COR-L47 (cell line): ENCODE data around the gene PRPSAP1.
"Not testable (repeated sequence)": the region's sequence is repeated elsewhere in the genome, so short reads cannot be mapped to it uniquely, and the experiment has no call there.

ENCODE experiments used
- DNase-seq: peaks from one replicate; lab custom pipeline; 2025; lab: John Stamatoyannopoulos, UW

The PRPSAP1 gene

GRCh38 chr17:76382803-76383545 lies 29.3 kb upstream of the PRPSAP1 start:
- no peak for DNase-seq

- no peak for DNase-seq
Observed at GRCh38 chr17:76382351-76382802, 28.7 kb upstream of the PRPSAP1 start.

- no peak for DNase-seq
Observed at GRCh38 chr17:76381633-76382350, 28.1 kb upstream of the PRPSAP1 start.

- DNase-seq: no peak
Observed at GRCh38 chr17:76379646-76380376, 26.1 kb upstream of the PRPSAP1 start.

DNA sequence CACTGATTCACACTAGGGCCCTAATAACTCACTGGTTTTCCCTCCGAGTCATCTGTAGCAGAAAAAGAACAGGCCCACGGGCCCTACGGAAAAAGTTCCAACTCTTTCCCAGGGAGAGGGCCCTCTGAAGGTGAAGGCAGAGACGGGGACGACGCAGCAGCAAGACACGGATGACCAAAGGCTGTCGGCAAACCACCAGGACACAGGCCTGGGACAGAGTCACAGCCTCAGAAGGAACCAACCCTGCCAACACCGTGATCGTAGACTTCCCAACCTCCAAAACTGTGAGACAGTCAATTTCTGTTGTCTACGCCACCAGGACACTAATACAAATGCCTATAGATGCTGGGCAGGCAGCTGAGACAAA lies 25.5 kb upstream of the PRPSAP1 start:
- no peak for DNase-seq

DNA sequence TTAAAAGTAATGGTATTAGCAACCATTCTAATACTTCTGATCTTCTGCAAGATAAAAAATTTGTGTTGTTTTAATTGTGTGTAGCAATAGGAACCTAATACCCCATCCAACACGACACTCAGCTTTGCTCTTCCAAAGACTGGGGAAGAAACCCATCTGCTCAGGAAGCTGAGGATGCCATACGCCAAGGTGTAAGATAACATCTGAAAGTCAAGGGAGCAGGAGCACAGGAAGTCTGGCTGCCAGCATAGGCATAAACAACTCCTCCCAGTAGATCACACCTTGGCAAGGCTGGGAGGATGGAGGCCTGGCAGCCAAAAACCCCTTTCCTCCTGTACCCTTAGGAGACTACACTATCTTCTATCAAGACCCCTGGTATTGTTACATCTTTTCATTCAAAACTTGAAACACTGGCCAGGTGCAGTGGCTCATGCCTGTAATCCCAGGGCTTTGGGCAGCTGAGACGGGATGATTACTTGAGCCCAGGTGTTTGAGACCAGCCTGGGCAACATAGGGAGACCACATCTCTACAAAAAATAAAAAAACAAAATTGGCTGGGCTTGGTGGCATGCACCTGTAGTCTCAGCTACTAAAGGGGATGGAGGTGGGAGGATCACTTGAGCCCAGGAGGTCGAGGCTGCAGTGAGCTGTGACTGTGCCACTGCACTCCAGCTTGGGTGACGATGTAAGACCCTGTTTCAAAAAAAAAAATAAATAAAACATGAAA lies 25.0 kb upstream of the PRPSAP1 start:
- no peak for DNase-seq

DNA sequence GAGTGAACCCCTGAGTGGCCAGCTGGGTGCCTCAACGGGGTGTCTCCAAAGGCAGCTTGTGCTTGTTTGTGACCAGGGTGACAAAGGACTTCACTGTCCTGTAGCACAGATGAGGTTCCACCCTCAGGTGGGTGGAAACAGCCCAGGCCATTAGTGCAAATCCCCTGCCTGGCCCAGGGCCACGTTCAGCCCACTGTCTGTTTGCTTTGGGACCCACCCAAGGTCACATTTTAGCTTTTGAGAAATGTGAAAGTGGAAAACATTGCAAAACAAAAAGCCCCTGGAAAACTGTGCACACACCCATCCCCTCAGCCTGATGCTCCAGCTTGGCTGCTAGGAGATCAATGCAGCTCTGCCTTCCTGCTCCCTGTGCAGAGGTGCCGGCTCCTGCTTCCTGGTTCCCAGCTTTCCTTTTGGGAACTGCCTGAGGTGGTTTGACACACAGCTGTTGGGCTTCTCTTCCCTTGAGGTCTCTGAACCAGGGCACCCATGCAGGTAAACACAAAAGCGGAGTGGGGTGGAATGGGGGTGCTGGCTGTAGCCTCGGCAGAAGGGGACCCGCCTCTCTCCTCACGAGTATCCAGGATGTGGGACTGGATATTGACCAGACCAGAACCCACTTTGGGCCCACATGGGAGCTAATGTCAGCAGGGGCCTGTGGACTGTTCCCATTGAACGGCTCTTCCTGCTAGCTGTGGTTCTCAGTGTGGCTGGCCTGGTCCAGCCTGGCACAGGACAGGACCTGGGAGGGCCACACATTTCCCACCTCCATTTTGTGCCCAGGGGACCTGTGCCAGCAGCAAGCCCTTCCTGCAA lies 22.8 kb upstream of the PRPSAP1 start:
- no peak for DNase-seq

DNA sequence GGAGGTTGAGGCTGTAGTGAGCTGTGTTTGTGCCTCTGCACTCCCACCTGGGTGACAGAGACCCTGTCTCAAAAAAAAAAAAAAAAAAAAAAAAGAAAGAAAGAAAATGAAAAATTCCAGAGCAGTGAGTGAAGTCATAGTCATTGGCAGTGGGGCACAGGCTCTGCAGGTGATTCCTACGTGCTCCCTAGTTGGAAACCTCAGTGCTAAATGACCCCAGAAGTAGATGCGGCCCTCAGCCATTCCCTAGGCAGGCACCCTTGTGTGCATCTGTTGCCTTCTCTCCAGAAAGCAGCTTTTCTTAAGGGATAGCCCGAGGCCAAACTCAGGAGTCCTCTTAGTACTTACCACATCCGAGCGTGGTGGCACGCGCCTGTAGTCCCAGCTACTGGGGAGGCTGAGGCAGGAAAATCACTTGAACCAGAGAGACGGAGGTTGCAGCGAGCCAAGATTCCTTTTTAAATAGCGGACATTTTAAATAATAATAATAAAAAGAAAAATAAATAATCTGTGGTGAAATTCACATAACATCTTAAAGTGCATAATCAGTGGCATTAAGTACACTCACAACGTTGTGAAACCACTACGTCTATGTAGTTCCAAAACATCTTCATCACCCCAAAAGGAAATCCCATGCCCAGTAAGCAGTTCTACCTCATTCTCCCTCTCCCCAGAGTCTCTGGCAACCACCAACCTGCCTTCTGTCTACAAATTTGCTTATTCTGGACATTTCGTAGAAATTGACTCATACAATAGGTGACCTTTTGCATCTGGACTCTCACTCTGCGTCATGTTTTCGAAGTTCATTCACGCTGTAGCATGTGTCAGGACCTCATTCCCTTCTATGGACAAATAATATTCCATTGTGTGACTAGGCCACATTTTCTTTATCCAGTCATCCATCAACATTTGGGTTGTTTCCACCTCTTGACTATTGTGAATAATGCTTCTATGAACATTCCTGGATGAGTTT lies 18.2 kb upstream of the PRPSAP1 start:
- DNase-seq: no peak

GRCh38 chr17:76370261-76370993 lies 16.7 kb upstream of the PRPSAP1 start:
- DNase-seq: no peak

- no peak for DNase-seq
Observed at GRCh38 chr17:76369804-76370203, 16.1 kb upstream of the PRPSAP1 start.

DNA sequence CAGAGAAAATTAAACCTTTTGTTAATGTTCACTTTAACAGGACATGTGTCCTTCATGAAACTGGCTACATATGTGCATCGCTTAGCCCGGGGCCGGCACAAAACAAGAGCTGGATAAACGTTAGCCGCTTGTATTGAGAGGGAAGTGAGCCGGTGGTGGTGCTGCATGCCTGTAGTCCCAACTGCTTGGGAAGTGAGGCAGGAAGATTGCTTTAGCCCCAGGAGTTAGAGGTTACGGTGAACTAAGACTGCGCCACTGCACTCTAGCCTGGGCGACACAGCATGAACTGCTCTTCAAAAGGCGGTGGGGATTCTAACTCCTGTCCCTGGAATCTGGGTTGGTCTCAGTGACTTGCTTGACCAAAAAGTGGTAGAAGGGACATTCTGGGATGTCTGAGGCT lies 15.7 kb upstream of the PRPSAP1 start:
- no peak for DNase-seq

DNA sequence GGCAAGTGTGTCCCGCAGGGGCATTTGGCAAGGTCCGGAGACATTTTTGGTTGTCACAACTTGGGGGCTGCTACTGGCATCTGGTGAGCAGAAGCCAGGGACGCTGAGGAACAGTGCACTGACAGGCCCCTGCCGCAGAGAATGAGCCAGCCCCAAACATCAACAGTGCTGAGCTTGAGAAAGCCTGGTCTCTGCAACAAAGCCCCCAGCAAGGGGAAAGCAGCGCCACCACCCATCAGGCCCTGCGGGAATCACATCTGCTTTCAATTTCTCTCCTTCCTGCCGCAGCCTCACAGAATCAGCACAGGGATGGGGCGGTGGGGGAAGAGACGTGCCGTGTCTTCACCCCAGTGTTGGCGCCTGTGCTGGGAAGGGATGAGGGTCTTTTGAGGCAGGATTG lies 14.8 kb upstream of the PRPSAP1 start:
- DNase-seq: no peak

DNA sequence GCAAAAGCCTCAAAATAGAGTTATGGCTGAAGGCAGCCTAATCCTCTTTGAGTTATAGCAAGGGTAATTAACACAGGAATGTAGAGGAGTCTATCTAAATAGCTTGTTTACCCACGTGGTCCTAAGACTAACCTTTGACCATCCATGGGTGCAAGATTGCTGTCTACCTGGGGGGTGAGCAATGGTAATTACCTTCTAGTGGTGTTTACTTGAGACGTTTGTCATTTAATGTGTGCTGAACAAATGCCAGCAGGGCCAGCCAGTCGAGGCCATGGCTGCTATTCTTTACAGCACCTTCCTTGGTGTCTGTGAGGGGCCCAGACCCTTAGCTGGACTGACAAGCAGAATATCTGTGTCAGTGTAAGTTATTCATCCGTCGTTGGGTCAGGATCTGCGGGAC lies 13.9 kb upstream of the PRPSAP1 start:
- DNase-seq: no peak

GRCh38 chr17:76366247-76366646 lies 12.5 kb upstream of the PRPSAP1 start:
- no peak for DNase-seq

GRCh38 chr17:76365256-76365903 lies 11.7 kb upstream of the PRPSAP1 start:
- no peak for DNase-seq

DNA sequence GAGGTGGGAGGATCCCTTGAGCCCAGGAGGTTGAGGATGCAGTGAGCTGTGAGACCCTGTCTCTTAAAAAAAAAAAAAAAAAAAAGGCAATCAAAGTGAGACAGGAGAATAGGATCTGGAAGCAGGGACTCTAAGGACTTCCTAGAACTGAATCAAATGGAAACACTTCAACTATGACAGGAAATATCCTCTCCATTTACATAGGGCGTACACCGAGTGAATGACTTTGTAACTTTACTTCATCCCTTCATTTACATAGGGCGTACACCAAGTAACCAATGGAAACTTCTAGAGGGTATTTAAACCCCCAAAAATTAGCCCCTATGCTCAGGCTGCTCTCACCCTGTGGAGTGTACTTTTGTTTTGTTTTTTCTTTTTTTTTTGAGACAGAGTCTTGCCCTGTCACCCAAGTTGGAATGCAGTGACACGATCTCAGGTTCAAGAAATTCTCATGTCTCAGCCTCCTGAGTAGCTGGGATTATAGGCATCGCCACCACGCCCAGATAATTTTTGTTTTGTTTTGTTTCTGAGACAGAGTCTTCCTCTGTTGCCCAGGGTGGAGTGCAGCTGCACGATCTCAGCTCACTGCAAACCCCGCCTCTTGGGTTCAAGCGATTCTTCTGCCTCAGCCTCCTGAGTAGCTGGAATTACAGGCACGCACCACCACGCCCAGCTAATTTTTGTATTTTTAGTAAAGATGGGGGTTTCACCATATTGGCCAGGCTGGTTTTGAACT lies 9.6 kb upstream of the PRPSAP1 start:
- no peak for DNase-seq

DNA sequence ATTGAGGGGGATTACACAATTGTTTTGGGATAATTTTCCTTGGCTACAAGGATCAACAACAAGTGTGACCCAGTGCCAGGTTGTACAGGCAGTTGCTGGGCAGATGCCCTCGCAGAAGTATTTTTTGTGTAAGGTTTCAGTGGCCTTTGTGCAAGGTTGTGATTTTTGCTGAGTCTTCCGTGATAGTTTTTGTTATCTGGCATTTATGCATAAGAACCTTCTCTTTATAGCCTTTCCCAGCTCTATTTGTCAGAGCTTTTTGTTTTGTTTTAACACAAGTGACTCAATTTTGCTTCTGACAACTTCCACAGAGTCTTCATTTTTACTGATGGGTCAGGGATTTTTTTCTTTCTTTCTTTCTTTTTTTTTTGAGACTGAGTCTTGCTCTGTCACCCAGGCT lies 6.7 kb upstream of the PRPSAP1 start:
- no peak for DNase-seq

DNA sequence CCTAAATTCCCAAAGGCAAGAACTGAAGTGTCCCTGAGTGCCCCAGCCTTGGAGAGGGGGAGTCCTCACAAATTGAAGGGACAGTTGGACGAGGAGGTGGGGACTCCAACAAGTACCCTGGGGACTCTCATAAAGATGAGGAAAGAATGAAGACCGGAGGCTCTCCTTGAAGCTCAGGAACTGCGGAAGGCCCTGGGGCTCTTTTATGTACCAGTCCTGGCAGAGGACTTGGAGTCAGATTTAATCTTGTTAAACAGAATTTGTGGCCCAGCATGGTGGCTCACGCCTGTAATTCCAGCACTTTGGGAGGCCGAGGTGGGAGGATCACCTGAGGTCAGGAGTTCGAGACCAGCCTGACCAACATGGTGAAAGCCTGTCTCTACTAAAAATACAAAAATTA lies 6.1 kb upstream of the PRPSAP1 start:
- DNase-seq: not testable (repeated sequence)
